ENCODE results near the gene PNPLA7.

DNA sequence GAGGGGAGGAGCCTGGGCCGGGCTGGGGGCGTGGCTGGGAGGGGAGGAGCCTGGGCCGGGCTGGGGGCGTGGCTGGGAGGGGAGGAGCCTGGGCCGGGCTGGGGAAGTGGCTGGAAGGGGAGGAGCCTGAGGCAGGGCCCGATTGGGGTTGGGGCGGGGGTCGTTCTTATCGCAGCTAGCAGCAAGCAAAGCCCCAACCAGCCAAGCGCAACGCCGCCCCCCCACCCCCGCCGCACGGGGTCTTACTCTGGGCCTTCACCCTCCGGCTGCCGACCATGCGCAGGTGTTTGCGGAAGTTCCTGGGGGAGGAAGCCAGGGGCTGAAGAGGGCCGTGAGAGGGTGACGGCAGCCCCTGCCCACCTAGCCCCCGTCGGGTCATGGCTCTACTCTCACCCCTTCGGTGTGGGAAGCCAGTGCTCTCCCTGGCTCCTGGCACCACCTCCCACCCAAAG lies 96.0 kb downstream of the PNPLA7 start:
- TF ChIP-seq, protein P1, sequence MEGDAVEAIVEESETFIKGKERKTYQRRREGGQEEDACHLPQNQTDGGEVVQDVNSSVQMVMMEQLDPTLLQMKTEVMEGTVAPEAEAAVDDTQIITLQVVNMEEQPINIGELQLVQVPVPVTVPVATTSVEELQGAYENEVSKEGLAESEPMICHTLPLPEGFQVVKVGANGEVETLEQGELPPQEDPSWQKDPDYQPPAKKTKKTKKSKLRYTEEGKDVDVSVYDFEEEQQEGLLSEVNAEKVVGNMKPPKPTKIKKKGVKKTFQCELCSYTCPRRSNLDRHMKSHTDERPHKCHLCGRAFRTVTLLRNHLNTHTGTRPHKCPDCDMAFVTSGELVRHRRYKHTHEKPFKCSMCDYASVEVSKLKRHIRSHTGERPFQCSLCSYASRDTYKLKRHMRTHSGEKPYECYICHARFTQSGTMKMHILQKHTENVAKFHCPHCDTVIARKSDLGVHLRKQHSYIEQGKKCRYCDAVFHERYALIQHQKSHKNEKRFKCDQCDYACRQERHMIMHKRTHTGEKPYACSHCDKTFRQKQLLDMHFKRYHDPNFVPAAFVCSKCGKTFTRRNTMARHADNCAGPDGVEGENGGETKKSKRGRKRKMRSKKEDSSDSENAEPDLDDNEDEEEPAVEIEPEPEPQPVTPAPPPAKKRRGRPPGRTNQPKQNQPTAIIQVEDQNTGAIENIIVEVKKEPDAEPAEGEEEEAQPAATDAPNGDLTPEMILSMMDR (conservative IDR thresholded peaks at IDR 0.05; ENCODE audit: low read depth, low read length), result no peak
- TF ChIP-seq MAZ (IDR thresholded peaks at IDR 0.05; ENCODE audit: borderline replicate concordance, low read depth, low read length) (no peak), MAFK (IDR thresholded peaks at IDR 0.05; ENCODE audit: low read depth, low read length) (no peak)
- TF ChIP-seq, protein P2, sequence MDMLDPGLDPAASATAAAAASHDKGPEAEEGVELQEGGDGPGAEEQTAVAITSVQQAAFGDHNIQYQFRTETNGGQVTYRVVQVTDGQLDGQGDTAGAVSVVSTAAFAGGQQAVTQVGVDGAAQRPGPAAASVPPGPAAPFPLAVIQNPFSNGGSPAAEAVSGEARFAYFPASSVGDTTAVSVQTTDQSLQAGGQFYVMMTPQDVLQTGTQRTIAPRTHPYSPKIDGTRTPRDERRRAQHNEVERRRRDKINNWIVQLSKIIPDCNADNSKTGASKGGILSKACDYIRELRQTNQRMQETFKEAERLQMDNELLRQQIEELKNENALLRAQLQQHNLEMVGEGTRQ (IDR thresholded peaks at IDR 0.05; ENCODE audit: low read depth, low read length), result no peak

Measured in IMR-90 (cell line).